Stimulated activated CD8-positive, alpha-beta memory T cell treated with anti-CD3 and anti-CD28 coated beads, Interleukin-2, amount 100 ng/mL, for 48 hours (primary cell): ENCODE results near the gene MCF2.
A peak's percentile ranks its signal among the peaks of the same experiment; 100 is the strongest.
"Not testable (repeated sequence)": the region's sequence is repeated elsewhere in the genome, so short reads cannot be mapped to it uniquely, and the experiment has no call there.

Experiments
- DNase-seq, 2 donors: peaks; one replicate each; pipeline ENCODE4 v3.0.0-alpha.2; 2020; ENCODE audit warnings: low read depth in 2 of 2

The MCF2 gene

GRCh38 chrX:139708067-139708466 lies at the start of gene MCF2:
MCF2 (minus strand) TSS chrX:139708167; CDS start chrX:139651744, 56,423 bp downstream.
- no peak for DNase-seq

- DNase-seq, result no peak
Measured at GRCh38 chrX:139751053-139751452, 43.1 kb upstream of the MCF2 start.

GRCh38 chrX:139750390-139750789 lies 42.4 kb upstream of the MCF2 start:
- no peak for DNase-seq

- peak in 1 of 2 donors; percentile 0 for DNase-seq
Measured at GRCh38 chrX:139739138-139739537, 31.2 kb upstream of the MCF2 start.

- DNase-seq, result no peak
Measured at GRCh38 chrX:139738581-139738980, 30.6 kb upstream of the MCF2 start.

- no peak for DNase-seq
Measured at GRCh38 chrX:139736151-139736550, 28.2 kb upstream of the MCF2 start.

- no peak for DNase-seq
Measured at GRCh38 chrX:139734996-139735395, 27.0 kb upstream of the MCF2 start.

GRCh38 chrX:139725720-139726119 lies 17.8 kb upstream of the MCF2 start:
- no peak for DNase-seq

- no peak for DNase-seq
Measured at GRCh38 chrX:139724626-139725025, 16.7 kb upstream of the MCF2 start.

- no peak for DNase-seq
Measured at GRCh38 chrX:139720979-139721378, 13.0 kb upstream of the MCF2 start.

GRCh38 chrX:139720136-139720535 lies 12.2 kb upstream of the MCF2 start:
- DNase-seq, result no peak

- no peak for DNase-seq
Measured at GRCh38 chrX:139702658-139703057, 5.3 kb downstream of the MCF2 start.

- DNase-seq, result no peak
Measured at GRCh38 chrX:139692908-139693307, 15.1 kb downstream of the MCF2 start.

- no peak for DNase-seq
Measured at GRCh38 chrX:139692506-139692849, 15.5 kb downstream of the MCF2 start.

GRCh38 chrX:139691843-139692505 lies 16.0 kb downstream of the MCF2 start:
- no peak for DNase-seq

GRCh38 chrX:139691493-139691842 lies 16.5 kb downstream of the MCF2 start:
- DNase-seq, result no peak

- DNase-seq, result not testable (repeated sequence)
Measured at GRCh38 chrX:139685175-139685574, 22.8 kb downstream of the MCF2 start.

- no peak for DNase-seq
Measured at GRCh38 chrX:139680356-139680755, 27.6 kb downstream of the MCF2 start.

- no peak for DNase-seq
Measured at GRCh38 chrX:139647597-139647996, 60.4 kb downstream of the MCF2 start.

GRCh38 chrX:139642241-139642927 lies 65.6 kb downstream of the MCF2 start:
- DNase-seq, result no peak

GRCh38 chrX:139640259-139640658 lies 67.7 kb downstream of the MCF2 start:
- DNase-seq, result no peak

GRCh38 chrX:139639253-139639652 lies 68.7 kb downstream of the MCF2 start:
- DNase-seq, result no peak

GRCh38 chrX:139600105-139600504 lies 107.9 kb downstream of the MCF2 start:
- DNase-seq, result no peak

- DNase-seq, result no peak
Measured at GRCh38 chrX:139596068-139596467, 111.9 kb downstream of the MCF2 start.
